Chondrocyte (in vitro differentiated cells): Measurements from ENCODE around the gene EPB41L5. TPM values are rescaled to one million over a fixed set of nuclear protein-coding genes. Genes with fewer than 3 reads are reported as not detected.

ENCODE experiments used
- DNase-seq: peaks from one replicate; pipeline ENCODE4 v3.0.0; 2021; ENCODE audit warnings: mixed read lengths, low spot score
- H3K27ac Mint-ChIP-seq: one replicate; pipeline ENCODE4 v1.8.0; 2021; ENCODE audit warnings: mild to moderate bottlenecking, moderate library complexity, mixed read lengths; ENCODE audit not compliant: unreplicated experiment
- H3K27me3 Mint-ChIP-seq: 2 replicates; pipeline ENCODE4 v1.8.0; 2021; ENCODE audit warnings: low read depth, mixed read lengths
- H3K36me3 Mint-ChIP-seq: 2 replicates; pipeline ENCODE4 v1.8.0; 2021; ENCODE audit warnings: low read depth, mixed read lengths
- H3K4me1 Mint-ChIP-seq: 2 replicates; pipeline ENCODE4 v1.8.0; 2021; ENCODE audit warnings: low read depth, mild to moderate bottlenecking, mixed read lengths
- H3K4me3 Mint-ChIP-seq: one replicate; pipeline ENCODE4 v1.8.0; 2021; ENCODE audit warnings: mild to moderate bottlenecking, moderate library complexity, mixed read lengths; ENCODE audit not compliant: unreplicated experiment
- H3K9me3 Mint-ChIP-seq: 2 replicates; pipeline ENCODE4 v1.8.0; 2021; ENCODE audit warnings: low read depth, mixed read lengths
- total RNA-seq: library from RNA; stranded (reverse); gene quantifications from 3 replicates; pipeline ENCODE4 v1.2.1, GENCODE V29; 2021
- TF ChIP-seq, protein P1 (sequence below): fragments of 200-600 bp; sonication (generic); IDR thresholded peaks from 2 replicates; pipeline ENCODE4 v1.5.0; 2021; ENCODE audit warnings: antibody characterized with exemption, mild to moderate bottlenecking, moderate library complexity

The EPB41L5 gene
- total RNA-seq, 1 donor from 2014 or later, result 13.0 TPM

GRCh38 chr2:120169020-120169419 is 156.1 kb downstream of the EPB41L5 start:
- no peak for DNase-seq
- Mint-ChIP-seq H3K36me3 (peaks cover 16% of the 10 kb centered on the region), H3K9me3 (peaks cover 4% of the 10 kb centered on the region), H3K27ac (no peak overlapping the region), H3K4me1 (no peaks in the 10 kb centered on the region), H3K27me3 (no peaks in the 10 kb centered on the region), H3K4me3 (no peak overlapping the region)
- TF ChIP-seq, protein P1, sequence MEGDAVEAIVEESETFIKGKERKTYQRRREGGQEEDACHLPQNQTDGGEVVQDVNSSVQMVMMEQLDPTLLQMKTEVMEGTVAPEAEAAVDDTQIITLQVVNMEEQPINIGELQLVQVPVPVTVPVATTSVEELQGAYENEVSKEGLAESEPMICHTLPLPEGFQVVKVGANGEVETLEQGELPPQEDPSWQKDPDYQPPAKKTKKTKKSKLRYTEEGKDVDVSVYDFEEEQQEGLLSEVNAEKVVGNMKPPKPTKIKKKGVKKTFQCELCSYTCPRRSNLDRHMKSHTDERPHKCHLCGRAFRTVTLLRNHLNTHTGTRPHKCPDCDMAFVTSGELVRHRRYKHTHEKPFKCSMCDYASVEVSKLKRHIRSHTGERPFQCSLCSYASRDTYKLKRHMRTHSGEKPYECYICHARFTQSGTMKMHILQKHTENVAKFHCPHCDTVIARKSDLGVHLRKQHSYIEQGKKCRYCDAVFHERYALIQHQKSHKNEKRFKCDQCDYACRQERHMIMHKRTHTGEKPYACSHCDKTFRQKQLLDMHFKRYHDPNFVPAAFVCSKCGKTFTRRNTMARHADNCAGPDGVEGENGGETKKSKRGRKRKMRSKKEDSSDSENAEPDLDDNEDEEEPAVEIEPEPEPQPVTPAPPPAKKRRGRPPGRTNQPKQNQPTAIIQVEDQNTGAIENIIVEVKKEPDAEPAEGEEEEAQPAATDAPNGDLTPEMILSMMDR, result no peak

DNA sequence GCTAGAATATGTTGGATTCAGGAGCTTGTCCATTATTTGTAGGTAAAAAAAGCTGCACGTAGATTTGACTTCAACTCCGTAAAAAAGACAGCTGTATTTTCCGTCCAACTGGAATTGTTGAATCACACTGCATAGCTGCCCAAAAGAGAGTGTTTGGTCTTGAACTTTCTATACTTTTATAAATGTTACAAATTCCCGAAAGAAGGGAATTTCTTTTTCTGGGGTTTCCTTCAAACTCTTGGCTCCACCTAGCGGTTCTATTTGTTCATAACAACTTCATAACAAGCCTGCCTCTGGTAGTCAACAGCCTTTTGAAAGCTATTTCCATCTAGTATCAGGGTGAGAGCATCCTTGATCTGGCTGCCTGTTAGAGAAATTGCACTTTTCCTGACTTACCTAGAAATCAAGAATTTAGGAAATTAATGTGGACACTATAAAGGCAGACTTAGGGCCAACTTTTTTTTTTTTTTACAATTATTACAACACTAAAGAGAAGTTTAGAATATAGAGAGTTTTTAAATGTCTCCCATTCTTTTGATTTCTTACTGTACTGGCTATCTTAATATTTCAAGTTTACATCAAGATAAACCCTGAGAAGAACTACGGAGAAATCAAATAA is 162.2 kb downstream of the EPB41L5 start:
- Mint-ChIP-seq H3K36me3 (peaks cover 4% of the 10 kb centered on the region), H3K27me3 (no peaks in the 10 kb centered on the region), H3K4me3 (no peak overlapping the region), H3K4me1 (peaks cover 5% of the 10 kb centered on the region), H3K27ac (no peak overlapping the region), H3K9me3 (no peaks in the 10 kb centered on the region)
- TF ChIP-seq, protein P1, result peak; percentile 93
- no peak for DNase-seq

DNA sequence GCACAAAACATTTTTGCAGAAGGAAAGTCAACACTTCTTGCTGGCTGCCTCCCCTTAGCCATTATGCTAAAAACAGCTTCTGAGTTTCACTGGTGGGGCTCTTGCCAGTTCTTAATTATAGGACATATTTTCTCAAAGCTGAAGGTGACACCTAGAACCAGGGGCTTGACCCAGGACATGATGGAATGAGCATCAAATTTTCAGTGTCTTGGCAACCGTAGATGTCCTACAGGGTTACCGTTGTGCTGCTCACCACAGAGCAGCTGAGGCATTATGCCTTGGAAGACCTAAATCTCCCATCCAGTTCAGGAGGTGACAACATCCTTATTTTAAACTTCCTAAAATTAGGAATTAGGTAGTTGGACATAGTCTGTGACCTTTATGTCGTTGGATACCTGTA is 163.6 kb downstream of the EPB41L5 start:
- TF ChIP-seq, protein P1, result no peak
- Mint-ChIP-seq H3K27ac (no peak overlapping the region), H3K4me3 (no peak overlapping the region), H3K27me3 (no peaks in the 10 kb centered on the region), H3K36me3 (peaks cover 2% of the 10 kb centered on the region), H3K9me3 (no peaks in the 10 kb centered on the region), H3K4me1 (peaks cover 5% of the 10 kb centered on the region)
- DNase-seq, result no peak

DNA sequence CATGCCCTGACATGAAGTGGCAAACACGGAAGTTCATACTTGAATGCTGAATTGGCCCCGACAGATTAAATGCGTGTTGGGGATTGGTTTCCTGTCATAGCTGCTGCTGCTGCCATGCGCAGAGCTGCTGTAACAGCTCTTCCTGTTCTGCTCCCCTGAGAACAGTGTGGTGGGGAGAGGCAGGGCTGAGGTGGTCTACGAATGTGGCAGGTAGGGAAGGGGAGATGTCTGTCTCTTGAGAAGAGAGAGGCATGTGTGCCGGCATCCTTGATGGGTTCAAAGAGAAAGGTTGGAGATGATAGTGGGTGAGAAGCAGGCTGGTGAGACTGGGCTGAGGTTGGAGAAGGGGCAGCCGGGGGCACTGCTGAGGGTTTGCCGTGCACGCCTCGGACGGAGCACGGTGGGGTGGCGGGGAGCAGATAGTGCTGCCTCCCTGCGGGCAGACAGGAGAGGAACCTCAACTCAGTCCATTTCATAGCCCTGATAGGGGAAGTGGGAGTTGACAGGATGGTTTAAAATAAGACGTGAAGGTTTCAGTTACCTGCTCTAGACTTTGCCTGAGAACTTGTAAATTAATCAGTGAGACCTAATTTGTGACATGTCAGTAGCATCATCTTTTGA is 164.2 kb downstream of the EPB41L5 start:
- peaks cover 5% of the 10 kb centered on the region for H3K4me1 Mint-ChIP-seq
- peaks cover 2% of the 10 kb centered on the region for H3K36me3 Mint-ChIP-seq
- H3K9me3 Mint-ChIP-seq, result no peaks in the 10 kb centered on the region
- H3K27ac Mint-ChIP-seq, result no peak overlapping the region
- no peak for DNase-seq
- H3K27me3 Mint-ChIP-seq, result no peaks in the 10 kb centered on the region
- no peak overlapping the region for H3K4me3 Mint-ChIP-seq
- TF ChIP-seq, protein P1, result no peak

DNA sequence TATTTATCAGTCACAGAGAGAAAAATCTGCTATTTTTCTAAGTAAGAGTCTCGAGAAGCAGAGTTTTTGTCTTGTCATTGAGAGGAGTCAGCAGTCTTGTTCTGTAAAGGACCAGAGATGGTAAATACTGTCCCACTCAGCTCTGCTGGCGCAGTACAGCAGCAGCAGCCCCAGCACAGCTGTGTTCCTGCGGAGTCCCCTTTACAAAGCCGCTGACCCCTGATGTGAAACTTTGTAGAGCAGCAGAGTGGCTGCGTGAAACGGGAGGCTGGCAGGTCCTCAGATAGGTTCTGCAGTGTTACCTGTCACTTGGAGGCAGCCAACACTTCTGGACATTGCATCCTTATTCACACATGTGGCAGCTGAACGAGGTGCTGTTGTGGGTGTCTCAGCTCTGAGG is 165.1 kb downstream of the EPB41L5 start:
- H3K4me1 Mint-ChIP-seq, result peaks cover 5% of the 10 kb centered on the region
- H3K9me3 Mint-ChIP-seq, result no peaks in the 10 kb centered on the region
- no peak for DNase-seq
- TF ChIP-seq, protein P1, result no peak
- H3K27ac Mint-ChIP-seq, result no peak overlapping the region
- H3K36me3 Mint-ChIP-seq, result peaks cover 2% of the 10 kb centered on the region
- no peak overlapping the region for H3K4me3 Mint-ChIP-seq
- no peaks in the 10 kb centered on the region for H3K27me3 Mint-ChIP-seq
